ENCODE data around the gene ZNF736.
A peak's percentile ranks its signal among the peaks of the same experiment; 100 is the strongest.
"Not testable (repeated sequence)": the region's sequence is repeated elsewhere in the genome, so short reads cannot be mapped to it uniquely, and the experiment has no call there.

ZNF736 gene

GRCh38 chr7:64313740-64314491, at the start of gene ZNF736:
Gene ZNF736 (plus strand): TSS chr7:64313961. CDS start chr7:64314151, 190 bp downstream.
- DNase-seq (ENCODE audit: low read depth), result peak; percentile 73

GRCh38 chr7:64266341-64266919, 47.3 kb upstream of the ZNF736 start:
- DNase-seq (ENCODE audit: low read depth), result no peak

GRCh38 chr7:64277630-64278029, 36.1 kb upstream of the ZNF736 start:
- no peak for DNase-seq (ENCODE audit: low read depth)

GRCh38 chr7:64294701-64295420, 18.9 kb upstream of the ZNF736 start:
- DNase-seq (ENCODE audit: low read depth), result no peak

GRCh38 chr7:64297418-64297817, 16.3 kb upstream of the ZNF736 start:
- DNase-seq (ENCODE audit: low read depth), result not testable (repeated sequence)

- DNase-seq (ENCODE audit: low read depth), result no peak
Measured at GRCh38 chr7:64300641-64301405, 12.9 kb upstream of the ZNF736 start.

- DNase-seq (ENCODE audit: low read depth), result peak; percentile 88
Measured at GRCh38 chr7:64307254-64308015, 6.3 kb upstream of the ZNF736 start.

- no peak for DNase-seq (ENCODE audit: low read depth)
Measured at GRCh38 chr7:64308016-64308270, 5.8 kb upstream of the ZNF736 start.

GRCh38 chr7:64310426-64310825, 3.3 kb upstream of the ZNF736 start:
- no peak for DNase-seq (ENCODE audit: low read depth)

GRCh38 chr7:64312826-64313225, 935 bp upstream of the ZNF736 start:
- no peak for DNase-seq (ENCODE audit: low read depth)

- DNase-seq (ENCODE audit: low read depth), result no peak
Measured at GRCh38 chr7:64314566-64314965, 805 bp downstream of the ZNF736 start.

- not testable (repeated sequence) for DNase-seq (ENCODE audit: low read depth)
Measured at GRCh38 chr7:64316031-64316742, 2.4 kb downstream of the ZNF736 start.

- DNase-seq (ENCODE audit: low read depth), result no peak
Measured at GRCh38 chr7:64320547-64321513, 7.1 kb downstream of the ZNF736 start.

GRCh38 chr7:64324166-64324565, 10.4 kb downstream of the ZNF736 start:
- DNase-seq (ENCODE audit: low read depth), result not testable (repeated sequence)

- not testable (repeated sequence) for DNase-seq (ENCODE audit: low read depth)
Measured at GRCh38 chr7:64348713-64349210, 35.0 kb downstream of the ZNF736 start.

GRCh38 chr7:64359543-64359942, 45.8 kb downstream of the ZNF736 start:
- no peak for DNase-seq (ENCODE audit: low read depth)

- no peak for DNase-seq (ENCODE audit: low read depth)
Measured at GRCh38 chr7:64371116-64371515, 57.4 kb downstream of the ZNF736 start.

GRCh38 chr7:64373017-64373416, 59.3 kb downstream of the ZNF736 start:
- no peak for DNase-seq (ENCODE audit: low read depth)

GRCh38 chr7:64400401-64400800, 86.6 kb downstream of the ZNF736 start:
- no peak for DNase-seq (ENCODE audit: low read depth)
